ENCODE results near the gene GPR12.
"Not testable (repeated sequence)": the region's sequence is repeated elsewhere in the genome, so short reads cannot be mapped to it uniquely, and the experiment has no call there.

GPR12 gene

GRCh38 chr13:26742691-26743358 is 17.8 kb downstream of the GPR12 start:
- DNase-seq, result no peak
- no peak for TF ChIP-seq CTCF (IDR thresholded peaks at IDR 0.05)
- Mint-ChIP-seq H3K4me3 (no peak overlapping the region), H3K9me3 (peaks cover 32% of the 10 kb centered on the region), H3K27me3 (ENCODE audit: low read depth, poor library complexity) (peaks cover 62% of the 10 kb centered on the region), H3K36me3 (ENCODE audit: low read depth) (no peaks in the 10 kb centered on the region), H3K27ac (no peak overlapping the region), H3K4me1 (no peaks in the 10 kb centered on the region)

GRCh38 chr13:26735677-26736076 is 24.9 kb downstream of the GPR12 start:
- Mint-ChIP-seq H3K27me3 (ENCODE audit: low read depth, poor library complexity) (peaks cover 12% of the 10 kb centered on the region), H3K4me1 (no peaks in the 10 kb centered on the region), H3K9me3 (peaks cover 40% of the 10 kb centered on the region), H3K36me3 (ENCODE audit: low read depth) (no peaks in the 10 kb centered on the region), H3K27ac (no peak overlapping the region), H3K4me3 (no peak overlapping the region)
- DNase-seq, result no peak
- no peak for TF ChIP-seq CTCF (IDR thresholded peaks at IDR 0.05)

GRCh38 chr13:26727633-26728032 is 33.0 kb downstream of the GPR12 start:
- no peak for TF ChIP-seq CTCF (IDR thresholded peaks at IDR 0.05)
- H3K4me1 Mint-ChIP-seq, result no peaks in the 10 kb centered on the region
- DNase-seq, result no peak
- H3K9me3 Mint-ChIP-seq, result peaks cover 12% of the 10 kb centered on the region
- no peak overlapping the region for H3K27ac Mint-ChIP-seq
- H3K27me3 Mint-ChIP-seq (ENCODE audit: low read depth, poor library complexity), result peaks cover 8% of the 10 kb centered on the region
- no peaks in the 10 kb centered on the region for H3K36me3 Mint-ChIP-seq (ENCODE audit: low read depth)
- no peak overlapping the region for H3K4me3 Mint-ChIP-seq

- Mint-ChIP-seq H3K9me3 (peaks cover 17% of the 10 kb centered on the region), H3K27ac (no peak overlapping the region), H3K36me3 (ENCODE audit: low read depth) (no peaks in the 10 kb centered on the region), H3K4me3 (no peak overlapping the region), H3K4me1 (no peaks in the 10 kb centered on the region), H3K27me3 (ENCODE audit: low read depth, poor library complexity) (peaks cover 6% of the 10 kb centered on the region)
- TF ChIP-seq CTCF (IDR thresholded peaks at IDR 0.05), result no peak
- DNase-seq, result no peak
These were observed 33.5 kb downstream of the GPR12 start for GRCh38 chr13:26727122-26727521.

GRCh38 chr13:26726684-26727083 is 33.9 kb downstream of the GPR12 start:
- TF ChIP-seq CTCF (IDR thresholded peaks at IDR 0.05), result no peak
- no peak overlapping the region for H3K4me3 Mint-ChIP-seq
- H3K4me1 Mint-ChIP-seq, result no peaks in the 10 kb centered on the region
- H3K27ac Mint-ChIP-seq, result no peak overlapping the region
- DNase-seq, result no peak
- no peaks in the 10 kb centered on the region for H3K36me3 Mint-ChIP-seq (ENCODE audit: low read depth)
- H3K9me3 Mint-ChIP-seq, result peaks cover 18% of the 10 kb centered on the region
- H3K27me3 Mint-ChIP-seq (ENCODE audit: low read depth, poor library complexity), result peaks cover 3% of the 10 kb centered on the region

- H3K27me3 Mint-ChIP-seq (ENCODE audit: low read depth, poor library complexity); H3K4me1 Mint-ChIP-seq; H3K27ac Mint-ChIP-seq; H3K4me3 Mint-ChIP-seq; DNase-seq; H3K36me3 Mint-ChIP-seq (ENCODE audit: low read depth): not testable (repeated sequence)
- peaks cover 18% of the 10 kb centered on the region for H3K9me3 Mint-ChIP-seq
These were observed 37.0 kb downstream of the GPR12 start for GRCh38 chr13:26723620-26724019.

All from nephron progenitor cell (in vitro differentiated cells).